Fibroblast of lung (primary cell): Measurements from ENCODE around the gene ISY1. TPM values are rescaled to one million over a fixed set of nuclear protein-coding genes. Genes with fewer than 3 reads are reported as not detected.

Experiments used
- DNase-seq, 2 donors: peaks; one replicate each; pipeline versions ENCODE4 v3.0.0 to v3.0.0-alpha.2; 2010; ENCODE audit warnings: low read depth in 2 of 2
- H2AFZ ChIP-seq: 2 replicates; pipeline ENCODE4 v1.5.1; 2012; ENCODE audit warnings: low read length, control low read depth, inconsistent platforms
- H3K27ac ChIP-seq: 2 replicates; pipeline ENCODE4 v1.5.1; 2011; ENCODE audit warnings: low read length, control low read depth; ENCODE audit not compliant: insufficient read depth
- H3K27me3 ChIP-seq: 2 replicates; pipeline ENCODE4 v1.5.1; 2011; ENCODE audit warnings: mild to moderate bottlenecking, low read length; ENCODE audit not compliant: control insufficient read depth, insufficient read depth
- H3K36me3 ChIP-seq: 2 replicates; pipeline ENCODE4 v1.5.1; 2011; ENCODE audit warnings: low read length; ENCODE audit not compliant: control insufficient read depth, insufficient read depth
- H3K4me1 ChIP-seq: 2 replicates; pipeline ENCODE4 v1.5.1; 2011; ENCODE audit warnings: low read length; ENCODE audit not compliant: control insufficient read depth, insufficient read depth; ENCODE audit errors: extremely low read depth
- H3K4me2 ChIP-seq: 2 replicates; pipeline ENCODE4 v1.5.1; 2011; ENCODE audit warnings: low read length, control low read depth; ENCODE audit not compliant: insufficient read depth; ENCODE audit errors: extremely low read depth
- H3K4me3 ChIP-seq, 4 experiments: fragments of 200-600 bp in 1 of 4; sonication (generic) in 1 of 4; replicated peaks in 1 of 4; 2 replicates each; pipeline ENCODE4 v1.5.1; 2011 to 2016; ENCODE audit warnings: low read length in 4 of 4, low read depth in 3 of 4, mild to moderate bottlenecking in 3 of 4, control low read depth in 2 of 4, inconsistent platforms in 1 of 4, mixed read lengths in 1 of 4; ENCODE audit not compliant: insufficient read depth in 1 of 4; ENCODE audit errors: control extremely low read depth in 1 of 4
- H3K79me2 ChIP-seq: 2 replicates; pipeline ENCODE4 v1.5.1; 2012; ENCODE audit warnings: mild to moderate bottlenecking, low read length, inconsistent platforms; ENCODE audit not compliant: control insufficient read depth, insufficient read depth
- H3K9ac ChIP-seq: 2 replicates; pipeline ENCODE4 v1.5.1; 2011; ENCODE audit warnings: mild to moderate bottlenecking, low read length, control low read depth; ENCODE audit not compliant: insufficient read depth
- H3K9me3 ChIP-seq: 2 replicates; pipeline ENCODE4 v1.5.1; 2012; ENCODE audit warnings: low read depth, low read length; ENCODE audit not compliant: control insufficient read depth, insufficient read depth
- H4K20me1 ChIP-seq: 2 replicates; pipeline ENCODE4 v1.5.1; 2011; ENCODE audit warnings: low read length; ENCODE audit not compliant: control insufficient read depth, insufficient read depth; ENCODE audit errors: extremely low read depth
- CTCF ChIP-seq, 2 donors: IDR thresholded peaks in 1 of 2; conservative IDR thresholded peaks in 1 of 2; 1 replicate in 1 of 2; 2 replicates in 1 of 2; pipeline ENCODE4 v1.5.1; 2011 to 2012; ENCODE audit warnings: low read length in 2 of 2, control low read depth in 1 of 2, inconsistent platforms in 1 of 2, low read depth in 1 of 2, mild to moderate bottlenecking in 1 of 2
- EZH2 ChIP-seq: IDR thresholded peaks from 2 replicates; pipeline ENCODE4 v1.5.1; 2012; ENCODE audit warnings: low read length, control low read depth, mild to moderate bottlenecking; ENCODE audit errors: missing control alignments
- polyA plus RNA-seq, 2 donors: library from polyadenylated mRNA; depleted of rRNA in 1 of 2; stranded (reverse) in 1 of 2; unstranded in 1 of 2; fragments of >200 nt; gene quantifications; 2 replicates each; pipeline ENCODE4 v1.2.1, GENCODE V29; 2011 to 2012; ENCODE audit warnings: missing spikeins in 1 of 2
- total RNA-seq: library from RNA; depleted of rRNA; stranded (reverse); fragments of >200 nt; gene quantifications from 2 replicates; pipeline ENCODE4 v1.2.1, GENCODE V29; 2014

The ISY1 gene
- total and polyA plus RNA-seq, 2 donors (not counting 1 experiment from before 2014, with no cell fraction given): 34.8 to 39.6 TPM

GRCh38 chr3:129122412-129123011 lies 38.4 kb downstream of the ISY1 start:
- H3K36me3 ChIP-seq: no peaks in the 10 kb centered on the region
- no peak overlapping the region for H3K27ac ChIP-seq
- H3K9me3 ChIP-seq: no peaks in the 10 kb centered on the region
- H3K4me3 ChIP-seq: no peak overlapping the region
- H3K4me2 ChIP-seq: no peak overlapping the region
- H3K4me1 ChIP-seq: peaks cover 20% of the 10 kb centered on the region
- no peaks in the 10 kb centered on the region for H3K27me3 ChIP-seq
- H3K79me2 ChIP-seq: peaks cover 22% of the 10 kb centered on the region
- H4K20me1 ChIP-seq: no peaks in the 10 kb centered on the region
- DNase-seq: peak in 1 of 2 donors; percentile 15
- H3K9ac ChIP-seq: no peak overlapping the region
- peak overlapping the region; percentile 14 for H2AFZ ChIP-seq
- no peak for TF ChIP-seq CTCF (conservative IDR thresholded peaks at IDR 0.05 in 1 of 2, IDR thresholded peaks at IDR 0.05 in 1 of 2; ENCODE audit: low read depth in 1 of 2, low read length in 2 of 2)
- no peak for TF ChIP-seq EZH2

GRCh38 chr3:129121792-129122411 lies 39.0 kb downstream of the ISY1 start, which contains the start of gene RAB43:
RAB43 (minus strand) TSS chr3:129121804; CDS start chr3:129121489, 315 bp downstream.
- DNase-seq: peak; percentile 73
- no peaks in the 10 kb centered on the region for H3K27me3 ChIP-seq
- H3K9me3 ChIP-seq: no peaks in the 10 kb centered on the region
- peak within 1 kb of the TSS; percentile 81 for H3K27ac ChIP-seq
- H4K20me1 ChIP-seq: peaks cover 1% of the 10 kb centered on the region
- H3K4me3 ChIP-seq: peak within 1 kb of the TSS; percentile 83 to 88 (median 87)
- peak within 1 kb of the TSS; percentile 78 for H3K9ac ChIP-seq
- peaks cover 27% of the 10 kb centered on the region for H3K79me2 ChIP-seq
- H3K4me1 ChIP-seq: peaks cover 17% of the 10 kb centered on the region
- peak within 1 kb of the TSS; percentile 100 for H3K4me2 ChIP-seq
- peak within 1 kb of the TSS; percentile 71 for H2AFZ ChIP-seq
- no peaks in the 10 kb centered on the region for H3K36me3 ChIP-seq
- TF ChIP-seq EZH2 (no peak), CTCF (conservative IDR thresholded peaks at IDR 0.05 in 1 of 2, IDR thresholded peaks at IDR 0.05 in 1 of 2; ENCODE audit: low read depth in 1 of 2, low read length in 2 of 2) (no peak)

GRCh38 chr3:129121016-129121791 lies 39.7 kb downstream of the ISY1 start:
- Histone ChIP-seq H3K36me3 (no peaks in the 10 kb centered on the region), H3K27me3 (no peaks in the 10 kb centered on the region), H3K4me3 (peak overlapping the region; percentile 83 to 88 (median 87)), H3K9me3 (no peaks in the 10 kb centered on the region), H2AFZ (no peak overlapping the region), H3K9ac (peak overlapping the region; percentile 78), H3K4me2 (peak overlapping the region; percentile 100), H4K20me1 (peaks cover 1% of the 10 kb centered on the region), H3K79me2 (peaks cover 29% of the 10 kb centered on the region), H3K27ac (peak overlapping the region; percentile 81), H3K4me1 (peaks cover 17% of the 10 kb centered on the region)
- TF ChIP-seq CTCF (conservative IDR thresholded peaks at IDR 0.05 in 1 of 2, IDR thresholded peaks at IDR 0.05 in 1 of 2; ENCODE audit: low read depth in 1 of 2, low read length in 2 of 2): no peak
- no peak for TF ChIP-seq EZH2
- DNase-seq: peak; percentile 26 to 41
